Measurements from ENCODE around the gene CPED1.
"Not testable (repeated sequence)": the region's sequence is repeated elsewhere in the genome, so short reads cannot be mapped to it uniquely, and the experiment has no call there.

Gene CPED1

DNA sequence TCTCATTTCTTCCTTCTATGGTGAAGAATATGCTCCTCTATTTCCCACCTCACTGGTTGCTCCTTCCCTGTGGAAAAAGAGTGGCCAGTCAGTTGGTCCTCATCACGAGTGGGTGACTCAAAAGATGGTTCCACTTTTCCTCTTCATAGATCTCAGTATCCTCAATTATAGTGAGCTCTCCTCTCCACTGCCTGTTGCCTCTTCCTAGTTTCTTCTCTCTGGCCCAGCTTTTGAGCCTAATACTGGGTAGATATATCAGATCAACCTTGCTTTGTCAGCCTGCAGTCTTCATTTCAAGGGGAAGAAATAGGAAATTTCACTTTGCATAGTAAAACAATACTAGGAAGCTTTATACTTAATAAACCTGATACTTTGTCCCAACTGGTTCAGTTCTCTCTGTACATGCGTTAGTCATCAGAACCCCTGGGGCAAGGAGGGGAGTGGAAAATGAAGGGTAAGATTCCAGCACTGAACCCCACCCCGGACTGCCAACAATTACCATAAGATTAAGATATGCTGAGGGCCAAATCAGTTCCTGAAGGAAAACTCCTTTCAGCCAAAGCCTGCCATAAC lies 324.8 kb downstream of the CPED1 start:
- peak overlapping the region in 1 of 2 experiments; percentile 47 for H3K4me3 ChIP-seq (ENCODE audit: insufficient read depth in 1 of 2, low read depth in 1 of 2, low read length in 2 of 2)
- no peaks in the 10 kb centered on the region for H3K79me1 ChIP-seq (replicated peaks; ENCODE audit: low read length, poor library complexity, severe bottlenecking)
- no peak for DNase-seq
- H2AFZ ChIP-seq (ENCODE audit: low read depth, low read length) = no peak overlapping the region
- no peak overlapping the region for H3K4me2 ChIP-seq (ENCODE audit: low read length, poor library complexity, severe bottlenecking)
- H2BK120ac ChIP-seq (ENCODE audit: low read depth, low read length) = no peak overlapping the region
- H3K27me3 ChIP-seq (ENCODE audit: control insufficient read depth in 1 of 2, insufficient read depth in 1 of 2, low read length in 2 of 2) = no peaks in the 10 kb centered on the region
- no peak overlapping the region for H2AK5ac ChIP-seq (ENCODE audit: low read length, severe bottlenecking)
- H3K4me1 ChIP-seq (ENCODE audit: control insufficient read depth, insufficient read depth, low read depth, low read length) = no peaks in the 10 kb centered on the region
- H4K8ac ChIP-seq (ENCODE audit: low read length) = no peak overlapping the region
- no peak overlapping the region for H3K14ac ChIP-seq (ENCODE audit: low read length in 2 of 2)
- H2BK12ac ChIP-seq (ENCODE audit: low read length in 2 of 2) = no peak overlapping the region
- H3K23ac ChIP-seq (ENCODE audit: low read length in 2 of 2) = no peak overlapping the region
- no peak overlapping the region for H3K27ac ChIP-seq (ENCODE audit: low read length, poor library complexity, severe bottlenecking)
- H3K36me3 ChIP-seq (ENCODE audit: control insufficient read depth in 1 of 2, insufficient read depth in 2 of 2, low read depth in 1 of 2, low read length in 2 of 2) = no peaks in the 10 kb centered on the region
- no peaks in the 10 kb centered on the region for H3K9me3 ChIP-seq (ENCODE audit: control insufficient read depth, low read length)
- peak overlapping the region; percentile 32 for H3K9ac ChIP-seq (ENCODE audit: low read length)
- H2BK5ac ChIP-seq (ENCODE audit: low read depth, low read length, poor library complexity, severe bottlenecking) = no peak overlapping the region
- H2BK15ac ChIP-seq (ENCODE audit: low read depth, poor library complexity, severe bottlenecking) = no peak overlapping the region
- no peak overlapping the region for H3K18ac ChIP-seq (ENCODE audit: low read depth in 1 of 2, low read length in 2 of 2)
- WGBS = 84% methylated on average over 3 of the region's 3 CpGs
- no peak overlapping the region for H3K4ac ChIP-seq (ENCODE audit: low read depth in 1 of 2, low read length in 2 of 2)
- H4K91ac ChIP-seq (ENCODE audit: low read length) = no peak overlapping the region

DNA sequence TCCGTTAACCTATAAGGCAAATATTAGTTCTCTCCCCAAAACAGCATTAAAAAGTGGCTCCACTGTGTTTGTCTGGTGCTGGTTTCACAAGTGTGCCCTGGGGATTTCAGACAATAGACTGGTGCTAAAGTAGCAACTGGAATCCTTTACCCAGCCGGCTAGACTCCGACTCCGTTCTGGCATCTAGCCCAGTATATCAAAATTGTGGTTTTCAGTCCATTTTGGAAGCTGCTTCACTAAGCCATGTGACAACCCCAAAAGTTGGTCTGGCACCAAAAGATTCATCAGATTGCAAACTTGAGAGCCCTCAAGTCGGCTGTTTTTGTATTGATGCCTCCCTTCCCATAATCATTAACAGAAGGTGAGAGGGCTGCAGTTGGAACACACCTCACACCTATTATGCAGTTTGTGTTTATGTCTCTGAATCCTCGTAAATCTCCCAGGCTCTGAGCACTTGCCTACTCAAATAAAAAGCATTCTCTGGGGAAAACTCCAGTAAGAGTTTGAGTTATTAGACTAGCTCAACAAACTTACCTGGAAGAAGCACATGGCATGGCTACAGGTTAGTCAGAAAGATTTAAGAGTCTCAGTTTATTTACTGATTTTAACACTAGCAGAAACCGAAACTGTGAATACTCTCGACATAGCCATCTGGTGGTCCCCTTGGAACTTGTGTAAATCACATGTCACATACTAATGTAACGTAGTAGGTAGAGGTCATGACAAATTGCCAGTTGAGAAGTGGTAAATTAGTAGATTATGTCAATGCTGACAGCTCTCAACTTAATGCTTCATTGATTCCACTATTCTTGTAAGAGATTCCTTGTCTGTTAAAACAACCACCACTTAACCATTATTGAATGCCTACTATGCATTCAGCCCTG lies 325.5 kb downstream of the CPED1 start:
- Histone ChIP-seq H4K91ac (ENCODE audit: low read length) (no peak overlapping the region), H3K4me1 (ENCODE audit: control insufficient read depth, insufficient read depth, low read depth, low read length) (no peaks in the 10 kb centered on the region), H4K8ac (ENCODE audit: low read length) (no peak overlapping the region), H3K4ac (ENCODE audit: low read depth in 1 of 2, low read length in 2 of 2) (no peak overlapping the region), H3K27me3 (ENCODE audit: control insufficient read depth in 1 of 2, insufficient read depth in 1 of 2, low read length in 2 of 2) (no peaks in the 10 kb centered on the region), H3K4me2 (ENCODE audit: low read length, poor library complexity, severe bottlenecking) (no peak overlapping the region), H3K79me1 (replicated peaks; ENCODE audit: low read length, poor library complexity, severe bottlenecking) (no peaks in the 10 kb centered on the region), H3K14ac (ENCODE audit: low read length in 2 of 2) (no peak overlapping the region), H2BK5ac (ENCODE audit: low read depth, low read length, poor library complexity, severe bottlenecking) (no peak overlapping the region), H3K4me3 (ENCODE audit: insufficient read depth in 1 of 2, low read depth in 1 of 2, low read length in 2 of 2) (peak overlapping the region in 1 of 2 experiments; percentile 47), H2AK5ac (ENCODE audit: low read length, severe bottlenecking) (no peak overlapping the region), H3K18ac (ENCODE audit: low read depth in 1 of 2, low read length in 2 of 2) (no peak overlapping the region), H3K36me3 (ENCODE audit: control insufficient read depth in 1 of 2, insufficient read depth in 2 of 2, low read depth in 1 of 2, low read length in 2 of 2) (no peaks in the 10 kb centered on the region), H3K23ac (ENCODE audit: low read length in 2 of 2) (no peak overlapping the region), H2BK12ac (ENCODE audit: low read length in 2 of 2) (no peak overlapping the region), H2AFZ (ENCODE audit: low read depth, low read length) (no peak overlapping the region), H2BK15ac (ENCODE audit: low read depth, poor library complexity, severe bottlenecking) (no peak overlapping the region), H2BK120ac (ENCODE audit: low read depth, low read length) (no peak overlapping the region), H3K27ac (ENCODE audit: low read length, poor library complexity, severe bottlenecking) (no peak overlapping the region), H3K9me3 (ENCODE audit: control insufficient read depth, low read length) (no peaks in the 10 kb centered on the region), H3K9ac (ENCODE audit: low read length) (peak overlapping the region; percentile 32)
- WGBS = 80% methylated on average over 6 of the region's 9 CpGs
- DNase-seq = no peak

DNA sequence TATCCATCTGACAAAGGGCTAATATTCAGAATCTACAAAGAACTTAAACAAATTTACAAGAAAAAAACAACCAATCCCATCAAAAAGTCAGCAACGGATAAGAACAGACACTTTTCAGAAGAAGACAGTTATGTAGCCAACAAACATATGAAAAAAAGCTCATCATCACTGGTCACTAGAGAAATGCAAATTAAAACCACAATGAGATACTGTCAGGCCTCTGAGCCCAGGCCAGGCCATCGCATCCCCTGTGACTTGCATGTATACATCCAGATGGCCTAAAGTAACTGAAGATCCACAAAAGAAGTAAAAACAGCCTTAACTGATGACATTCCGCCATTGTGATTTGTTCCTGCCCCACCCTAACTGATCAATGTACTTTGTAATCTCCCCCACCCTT lies 326.7 kb downstream of the CPED1 start:
- DNase-seq; H4K91ac ChIP-seq (ENCODE audit: low read length); H3K4me3 ChIP-seq (ENCODE audit: insufficient read depth in 1 of 2, low read depth in 1 of 2, low read length in 2 of 2); H3K79me1 ChIP-seq (replicated peaks; ENCODE audit: low read length, poor library complexity, severe bottlenecking); H3K36me3 ChIP-seq (ENCODE audit: control insufficient read depth in 1 of 2, insufficient read depth in 2 of 2, low read depth in 1 of 2, low read length in 2 of 2); H3K18ac ChIP-seq (ENCODE audit: low read depth in 1 of 2, low read length in 2 of 2); H3K9ac ChIP-seq (ENCODE audit: low read length); H3K27ac ChIP-seq (ENCODE audit: low read length, poor library complexity, severe bottlenecking); H2AFZ ChIP-seq (ENCODE audit: low read depth, low read length); H3K23ac ChIP-seq (ENCODE audit: low read length in 2 of 2); H2BK120ac ChIP-seq (ENCODE audit: low read depth, low read length); H3K14ac ChIP-seq (ENCODE audit: low read length in 2 of 2); H3K27me3 ChIP-seq (ENCODE audit: control insufficient read depth in 1 of 2, insufficient read depth in 1 of 2, low read length in 2 of 2); H2BK5ac ChIP-seq (ENCODE audit: low read depth, low read length, poor library complexity, severe bottlenecking); H3K9me3 ChIP-seq (ENCODE audit: control insufficient read depth, low read length); H3K4ac ChIP-seq (ENCODE audit: low read depth in 1 of 2, low read length in 2 of 2); H4K8ac ChIP-seq (ENCODE audit: low read length); H2BK15ac ChIP-seq (ENCODE audit: low read depth, poor library complexity, severe bottlenecking); H3K4me2 ChIP-seq (ENCODE audit: low read length, poor library complexity, severe bottlenecking); H2AK5ac ChIP-seq (ENCODE audit: low read length, severe bottlenecking); H2BK12ac ChIP-seq (ENCODE audit: low read length in 2 of 2); H3K4me1 ChIP-seq (ENCODE audit: control insufficient read depth, insufficient read depth, low read depth, low read length): not testable (repeated sequence)
- 100% methylated on average over 2 of the region's 3 CpGs for WGBS

DNA sequence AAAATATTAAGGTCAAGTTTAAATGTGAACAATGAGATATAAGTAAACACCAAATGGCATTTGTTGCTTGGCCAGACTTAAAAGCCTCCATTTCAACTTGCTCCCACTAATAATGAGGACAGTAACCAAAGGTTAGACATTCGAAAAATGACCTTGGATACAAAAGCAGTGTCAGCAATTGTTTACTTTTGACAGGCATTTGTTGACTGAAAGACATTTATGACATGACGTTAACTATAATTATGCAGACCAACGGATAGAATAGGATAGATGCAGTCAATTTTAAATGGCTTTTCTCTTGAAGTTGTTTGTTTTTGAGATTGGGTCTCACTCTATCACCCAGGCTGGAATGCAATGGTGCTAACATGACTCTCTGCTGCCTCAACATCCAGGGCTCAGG lies 333.9 kb downstream of the CPED1 start:
- Histone ChIP-seq H3K9ac (ENCODE audit: low read length) (no peak overlapping the region), H3K23ac (ENCODE audit: low read length in 2 of 2) (no peak overlapping the region), H3K14ac (ENCODE audit: low read length in 2 of 2) (no peak overlapping the region), H2BK5ac (ENCODE audit: low read depth, low read length, poor library complexity, severe bottlenecking) (no peak overlapping the region), H3K79me1 (replicated peaks; ENCODE audit: low read length, poor library complexity, severe bottlenecking) (no peaks in the 10 kb centered on the region), H3K4me2 (ENCODE audit: low read length, poor library complexity, severe bottlenecking) (no peak overlapping the region), H3K4me1 (ENCODE audit: control insufficient read depth, insufficient read depth, low read depth, low read length) (no peaks in the 10 kb centered on the region), H2BK15ac (ENCODE audit: low read depth, poor library complexity, severe bottlenecking) (no peak overlapping the region), H4K8ac (ENCODE audit: low read length) (no peak overlapping the region), H3K4me3 (ENCODE audit: insufficient read depth in 1 of 2, low read depth in 1 of 2, low read length in 2 of 2) (no peak overlapping the region), H3K4ac (ENCODE audit: low read depth in 1 of 2, low read length in 2 of 2) (no peak overlapping the region), H2AFZ (ENCODE audit: low read depth, low read length) (no peak overlapping the region), H3K36me3 (ENCODE audit: control insufficient read depth in 1 of 2, insufficient read depth in 2 of 2, low read depth in 1 of 2, low read length in 2 of 2) (no peaks in the 10 kb centered on the region), H3K27me3 (ENCODE audit: control insufficient read depth in 1 of 2, insufficient read depth in 1 of 2, low read length in 2 of 2) (peaks cover 3 to 6% of the 10 kb centered on the region in 2 experiments), H3K18ac (ENCODE audit: low read depth in 1 of 2, low read length in 2 of 2) (no peak overlapping the region), H3K27ac (ENCODE audit: low read length, poor library complexity, severe bottlenecking) (no peak overlapping the region), H3K9me3 (ENCODE audit: control insufficient read depth, low read length) (no peaks in the 10 kb centered on the region), H2BK12ac (ENCODE audit: low read length in 2 of 2) (no peak overlapping the region), H2AK5ac (ENCODE audit: low read length, severe bottlenecking) (no peak overlapping the region), H2BK120ac (ENCODE audit: low read depth, low read length) (no peak overlapping the region), H4K91ac (ENCODE audit: low read length) (no peak overlapping the region)
- no peak for DNase-seq
- 69% methylated on average over 3 of the region's 3 CpGs for WGBS

Measured in mesenchymal stem cell (in vitro differentiated cells and primary cell).